GM12801 (cell line): ENCODE measurements around the gene XPNPEP2.

Experiments
- CTCF ChIP-seq: IDR thresholded peaks from one replicate; pipeline ENCODE4 v1.5.1; 2011; ENCODE audit warnings: control low read depth; ENCODE audit not compliant: insufficient read length; ENCODE audit errors: extremely low read depth

XPNPEP2 gene

GRCh38 chrX:129705988-129706387 lies 32.8 kb upstream of the XPNPEP2 start:
- TF ChIP-seq CTCF: no peak

GRCh38 chrX:129706400-129707072 lies 32.2 kb upstream of the XPNPEP2 start:
- TF ChIP-seq CTCF: no peak

- no peak for TF ChIP-seq CTCF
These were observed 24.2 kb upstream of the XPNPEP2 start for GRCh38 chrX:129714581-129714980.

- TF ChIP-seq CTCF: no peak
These were observed 22.3 kb upstream of the XPNPEP2 start for GRCh38 chrX:129716507-129716906.

- TF ChIP-seq CTCF: no peak
These were observed 20.9 kb upstream of the XPNPEP2 start for GRCh38 chrX:129717892-129718291.

- TF ChIP-seq CTCF: no peak
These were observed 20.1 kb upstream of the XPNPEP2 start for GRCh38 chrX:129718676-129719075.

GRCh38 chrX:129719268-129719667 lies 19.5 kb upstream of the XPNPEP2 start:
- TF ChIP-seq CTCF: no peak
